ENCODE data around the gene HELB. TPM values are rescaled to one million over a fixed set of nuclear protein-coding genes. Genes with fewer than 3 reads are reported as not detected.
A peak's percentile ranks its signal among the peaks of the same experiment; 100 is the strongest.

The HELB gene
- total and polyA plus RNA-seq, 2 of the 8 experiments (the other 6 are each of a cell fraction or from before 2014, with no cell fraction given): 1.8 to 7.6 TPM

GRCh38 chr12:66270613-66271012 lies 31.7 kb upstream of the HELB start:
- Histone ChIP-seq H2AK5ac (ENCODE audit: low read depth, low read length) (no peak overlapping the region), H3K56ac (replicated peaks; ENCODE audit: insufficient read length, low read depth, low read length) (no peak overlapping the region), H3K14ac (ENCODE audit: insufficient read length) (no peak overlapping the region), H3K23me2 (ENCODE audit: low read depth, low read length) (no peaks in the 10 kb centered on the region), H3K36me3 (ENCODE audit: control insufficient read depth in 2 of 4, insufficient read depth in 4 of 4, low read length in 3 of 4) (no peaks in the 10 kb centered on the region), H3K79me2 (ENCODE audit: control insufficient read depth in 1 of 2, insufficient read depth in 2 of 2, low read length in 2 of 2) (no peaks in the 10 kb centered on the region), H4K91ac (replicated peaks; ENCODE audit: insufficient read length, low read length) (no peak overlapping the region), H2AFZ (ENCODE audit: low read length) (no peak overlapping the region), H3K79me1 (ENCODE audit: low read depth, low read length) (no peaks in the 10 kb centered on the region), H3K4me1 (replicated peaks in 1 of 4; ENCODE audit: control insufficient read depth in 3 of 4, insufficient read depth in 4 of 4, low read length in 3 of 4) (peaks cover 0 to 4% (median 1%) of the 10 kb centered on the region in 4 experiments; a peak in 2 of 7 replicates), H3K18ac (ENCODE audit: extremely low read depth, low read length) (no peak overlapping the region), H3K4ac (replicated peaks; ENCODE audit: insufficient read length, low read depth, low read length) (no peak overlapping the region), H2BK20ac (ENCODE audit: low read length) (peak overlapping the region; percentile 74; the same call in 1 of the 2 replicates), H3K9me3 (ENCODE audit: insufficient read depth in 2 of 2, low read depth in 1 of 2, low read length in 1 of 2) (no peaks in the 10 kb centered on the region), H2BK12ac (ENCODE audit: low read depth, low read length) (no peak overlapping the region; the same call in 1 of the 2 replicates), H3K4me3 (ENCODE audit: extremely low read depth in 1 of 4, insufficient read depth in 2 of 4, low read depth in 3 of 4, low read length in 4 of 4) (no peak overlapping the region), H3K9ac (replicated peaks in 1 of 4; ENCODE audit: extremely low read depth in 1 of 4, low read depth in 3 of 4, low read length in 3 of 4) (no peak overlapping the region), H2BK120ac (replicated peaks; ENCODE audit: low read depth, low read length) (no peak overlapping the region), H3K23ac (ENCODE audit: insufficient read length) (no peak overlapping the region), H3K27ac (ENCODE audit: low read depth, low read length) (no peak overlapping the region), H2BK15ac (ENCODE audit: low read length) (no peak overlapping the region), H4K8ac (ENCODE audit: extremely low read depth, insufficient read depth, low read length) (no peak overlapping the region), H4K20me1 (replicated peaks in 1 of 2; ENCODE audit: control insufficient read depth in 1 of 2, insufficient read depth in 2 of 2, low read length in 2 of 2) (no peaks in the 10 kb centered on the region), H2BK5ac (ENCODE audit: low read depth, low read length) (no peak overlapping the region), H3K4me2 (ENCODE audit: insufficient read depth in 1 of 2, low read depth in 2 of 2, low read length in 2 of 2) (no peak overlapping the region), H3K27me3 (replicated peaks in 1 of 4; ENCODE audit: control insufficient read depth in 3 of 4, extremely low read depth in 1 of 4, insufficient read depth in 3 of 4, low read length in 3 of 4) (no peaks in the 10 kb centered on the region), H4K5ac (ENCODE audit: insufficient read length, low read depth, low read length) (no peak overlapping the region)
- POLR2A ChIA-PET (ENCODE audit: partially characterized antibody): interaction anchor here (1.2 kb wide), 1 partner anchor 15 kb away, joined by 3 read pairs; no protein-coding TSS in a partner anchor
- peak in 1 of 2 experiments; percentile 2 for DNase-seq (ENCODE audit: low read depth in 1 of 2, low spot score in 2 of 2)
- CTCF ChIA-PET (ENCODE audit: partially characterized antibody): interaction anchor here (0.8 to 3.3 kb wide), 19 partner anchors 8 to 425 kb away, joined by 3 to 22 read pairs (median 5); no protein-coding TSS in a partner anchor
- no peak for FAIRE-seq
- WGBS, 2 experiments (ENCODE audit: extremely low coverage in 1 of 2, insufficient coverage in 1 of 2, insufficient read length in 1 of 2, insufficient replicate concordance in 2 of 2, low coverage in 1 of 2, low lambda C conversion rate in 2 of 2, missing lambda C conversion rate in 1 of 2): 96% methylated on average over 1 of the region's 1 CpG; no CpG with 5 or more reads in 1 of the 2 experiments
- TF ChIP-seq CREB1 (IDR thresholded peaks at IDR 0.05) (no peak), YY1 (IDR thresholded peaks at IDR 0.05; ENCODE audit: low read depth, low read length) (no peak), ATF3 (IDR thresholded peaks at IDR 0.05; ENCODE audit: insufficient read depth, low read depth, low read length) (no peak), BACH1 (IDR thresholded peaks at IDR 0.05; ENCODE audit: low read length) (no peak), KDM5A (IDR thresholded peaks at IDR 0.05; ENCODE audit: low read length) (no peak), RAD21 (IDR thresholded peaks at IDR 0.05 in 1 of 2, conservative IDR thresholded peaks at IDR 0.05 in 1 of 2; ENCODE audit: low read depth in 2 of 2, low read length in 2 of 2) (no peak), EZH2 (IDR thresholded peaks at IDR 0.05; ENCODE audit: low read depth, low read length, severe bottlenecking) (no peak), ASH2L (IDR thresholded peaks at IDR 0.05; ENCODE audit: low read length) (no peak), BCL11A (IDR thresholded peaks at IDR 0.05; ENCODE audit: low read depth in 2 of 2, low read length in 2 of 2) (no peak), CBX5 (IDR thresholded peaks at IDR 0.05; ENCODE audit: low read depth, low read length) (no peak), SP4 (IDR thresholded peaks at IDR 0.05; ENCODE audit: low read length) (no peak)
